Keratinocyte (primary cell): ENCODE data around the gene IFI30.

ENCODE experiments used
- CTCF ChIP-seq, 3 experiments: IDR thresholded peaks in 1 of 3; conservative IDR thresholded peaks in 1 of 3; optimal IDR thresholded peaks in 1 of 3; 2 replicates in 2 of 3; 3 replicates in 1 of 3; pipeline versions ENCODE3 to v1.5.1; 2011; ENCODE audit warnings: low read length in 3 of 3, mild to moderate bottlenecking in 3 of 3, moderate library complexity in 2 of 3, control low read depth in 1 of 3, inconsistent platforms in 1 of 3; ENCODE audit not compliant: insufficient read depth in 2 of 3; ENCODE audit errors: extremely low read depth in 1 of 3
- EZH2 ChIP-seq: IDR thresholded peaks from one replicate; pipeline ENCODE4 v1.6.1; 2012; ENCODE audit warnings: inconsistent platforms, mild to moderate bottlenecking, low read length, moderate library complexity

DNA sequence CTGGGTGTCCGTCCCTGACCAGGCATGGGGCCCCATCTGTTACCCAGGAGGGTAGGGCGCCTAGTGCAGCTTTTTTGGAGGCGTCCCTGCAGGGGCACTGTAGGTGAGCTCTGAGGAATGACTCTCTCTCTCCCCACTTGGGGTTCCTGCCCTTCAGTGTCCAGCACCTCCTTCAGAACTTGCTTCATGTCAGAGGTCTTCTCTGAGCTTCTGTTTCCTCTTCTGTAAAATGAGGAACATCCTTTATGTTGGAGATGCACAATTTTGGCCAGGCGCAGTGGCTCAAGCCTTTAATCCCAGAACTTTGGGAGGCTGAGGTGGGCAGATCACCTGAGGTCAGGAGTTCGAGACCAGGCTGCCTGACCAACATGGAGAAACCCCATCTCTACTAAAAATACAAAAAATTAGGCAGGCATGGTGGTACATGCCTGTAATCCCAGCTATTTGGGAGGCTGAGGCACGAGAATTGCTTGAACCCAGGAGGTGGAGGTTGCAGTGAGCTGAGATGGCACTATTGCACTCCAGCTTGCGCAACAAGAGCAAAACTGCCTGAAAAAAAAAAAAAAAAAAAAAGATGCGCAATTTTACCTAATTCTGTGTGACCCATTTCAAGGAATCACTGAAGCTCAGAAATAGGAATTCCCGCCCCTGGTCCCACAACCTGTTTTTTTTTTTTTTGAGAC lies 35.8 kb upstream of the IFI30 start:
- TF ChIP-seq CTCF (optimal IDR thresholded peaks at IDR 0.05 in 1 of 3, IDR thresholded peaks at IDR 0.05 in 1 of 3, conservative IDR thresholded peaks at IDR 0.05 in 1 of 3; ENCODE audit: extremely low read depth in 1 of 3, insufficient read depth in 2 of 3, low read length in 3 of 3) (no peak), EZH2 (no peak)
